Measurements from ENCODE around the gene TMEM183A.

- no peak for TF ChIP-seq ETS1 (IDR thresholded peaks at IDR 0.05)
- TF ChIP-seq, protein P1, sequence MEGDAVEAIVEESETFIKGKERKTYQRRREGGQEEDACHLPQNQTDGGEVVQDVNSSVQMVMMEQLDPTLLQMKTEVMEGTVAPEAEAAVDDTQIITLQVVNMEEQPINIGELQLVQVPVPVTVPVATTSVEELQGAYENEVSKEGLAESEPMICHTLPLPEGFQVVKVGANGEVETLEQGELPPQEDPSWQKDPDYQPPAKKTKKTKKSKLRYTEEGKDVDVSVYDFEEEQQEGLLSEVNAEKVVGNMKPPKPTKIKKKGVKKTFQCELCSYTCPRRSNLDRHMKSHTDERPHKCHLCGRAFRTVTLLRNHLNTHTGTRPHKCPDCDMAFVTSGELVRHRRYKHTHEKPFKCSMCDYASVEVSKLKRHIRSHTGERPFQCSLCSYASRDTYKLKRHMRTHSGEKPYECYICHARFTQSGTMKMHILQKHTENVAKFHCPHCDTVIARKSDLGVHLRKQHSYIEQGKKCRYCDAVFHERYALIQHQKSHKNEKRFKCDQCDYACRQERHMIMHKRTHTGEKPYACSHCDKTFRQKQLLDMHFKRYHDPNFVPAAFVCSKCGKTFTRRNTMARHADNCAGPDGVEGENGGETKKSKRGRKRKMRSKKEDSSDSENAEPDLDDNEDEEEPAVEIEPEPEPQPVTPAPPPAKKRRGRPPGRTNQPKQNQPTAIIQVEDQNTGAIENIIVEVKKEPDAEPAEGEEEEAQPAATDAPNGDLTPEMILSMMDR (conservative IDR thresholded peaks at IDR 0.05; ENCODE audit: low read depth in 2 of 2) = no peak
- TF ChIP-seq, protein P2, sequence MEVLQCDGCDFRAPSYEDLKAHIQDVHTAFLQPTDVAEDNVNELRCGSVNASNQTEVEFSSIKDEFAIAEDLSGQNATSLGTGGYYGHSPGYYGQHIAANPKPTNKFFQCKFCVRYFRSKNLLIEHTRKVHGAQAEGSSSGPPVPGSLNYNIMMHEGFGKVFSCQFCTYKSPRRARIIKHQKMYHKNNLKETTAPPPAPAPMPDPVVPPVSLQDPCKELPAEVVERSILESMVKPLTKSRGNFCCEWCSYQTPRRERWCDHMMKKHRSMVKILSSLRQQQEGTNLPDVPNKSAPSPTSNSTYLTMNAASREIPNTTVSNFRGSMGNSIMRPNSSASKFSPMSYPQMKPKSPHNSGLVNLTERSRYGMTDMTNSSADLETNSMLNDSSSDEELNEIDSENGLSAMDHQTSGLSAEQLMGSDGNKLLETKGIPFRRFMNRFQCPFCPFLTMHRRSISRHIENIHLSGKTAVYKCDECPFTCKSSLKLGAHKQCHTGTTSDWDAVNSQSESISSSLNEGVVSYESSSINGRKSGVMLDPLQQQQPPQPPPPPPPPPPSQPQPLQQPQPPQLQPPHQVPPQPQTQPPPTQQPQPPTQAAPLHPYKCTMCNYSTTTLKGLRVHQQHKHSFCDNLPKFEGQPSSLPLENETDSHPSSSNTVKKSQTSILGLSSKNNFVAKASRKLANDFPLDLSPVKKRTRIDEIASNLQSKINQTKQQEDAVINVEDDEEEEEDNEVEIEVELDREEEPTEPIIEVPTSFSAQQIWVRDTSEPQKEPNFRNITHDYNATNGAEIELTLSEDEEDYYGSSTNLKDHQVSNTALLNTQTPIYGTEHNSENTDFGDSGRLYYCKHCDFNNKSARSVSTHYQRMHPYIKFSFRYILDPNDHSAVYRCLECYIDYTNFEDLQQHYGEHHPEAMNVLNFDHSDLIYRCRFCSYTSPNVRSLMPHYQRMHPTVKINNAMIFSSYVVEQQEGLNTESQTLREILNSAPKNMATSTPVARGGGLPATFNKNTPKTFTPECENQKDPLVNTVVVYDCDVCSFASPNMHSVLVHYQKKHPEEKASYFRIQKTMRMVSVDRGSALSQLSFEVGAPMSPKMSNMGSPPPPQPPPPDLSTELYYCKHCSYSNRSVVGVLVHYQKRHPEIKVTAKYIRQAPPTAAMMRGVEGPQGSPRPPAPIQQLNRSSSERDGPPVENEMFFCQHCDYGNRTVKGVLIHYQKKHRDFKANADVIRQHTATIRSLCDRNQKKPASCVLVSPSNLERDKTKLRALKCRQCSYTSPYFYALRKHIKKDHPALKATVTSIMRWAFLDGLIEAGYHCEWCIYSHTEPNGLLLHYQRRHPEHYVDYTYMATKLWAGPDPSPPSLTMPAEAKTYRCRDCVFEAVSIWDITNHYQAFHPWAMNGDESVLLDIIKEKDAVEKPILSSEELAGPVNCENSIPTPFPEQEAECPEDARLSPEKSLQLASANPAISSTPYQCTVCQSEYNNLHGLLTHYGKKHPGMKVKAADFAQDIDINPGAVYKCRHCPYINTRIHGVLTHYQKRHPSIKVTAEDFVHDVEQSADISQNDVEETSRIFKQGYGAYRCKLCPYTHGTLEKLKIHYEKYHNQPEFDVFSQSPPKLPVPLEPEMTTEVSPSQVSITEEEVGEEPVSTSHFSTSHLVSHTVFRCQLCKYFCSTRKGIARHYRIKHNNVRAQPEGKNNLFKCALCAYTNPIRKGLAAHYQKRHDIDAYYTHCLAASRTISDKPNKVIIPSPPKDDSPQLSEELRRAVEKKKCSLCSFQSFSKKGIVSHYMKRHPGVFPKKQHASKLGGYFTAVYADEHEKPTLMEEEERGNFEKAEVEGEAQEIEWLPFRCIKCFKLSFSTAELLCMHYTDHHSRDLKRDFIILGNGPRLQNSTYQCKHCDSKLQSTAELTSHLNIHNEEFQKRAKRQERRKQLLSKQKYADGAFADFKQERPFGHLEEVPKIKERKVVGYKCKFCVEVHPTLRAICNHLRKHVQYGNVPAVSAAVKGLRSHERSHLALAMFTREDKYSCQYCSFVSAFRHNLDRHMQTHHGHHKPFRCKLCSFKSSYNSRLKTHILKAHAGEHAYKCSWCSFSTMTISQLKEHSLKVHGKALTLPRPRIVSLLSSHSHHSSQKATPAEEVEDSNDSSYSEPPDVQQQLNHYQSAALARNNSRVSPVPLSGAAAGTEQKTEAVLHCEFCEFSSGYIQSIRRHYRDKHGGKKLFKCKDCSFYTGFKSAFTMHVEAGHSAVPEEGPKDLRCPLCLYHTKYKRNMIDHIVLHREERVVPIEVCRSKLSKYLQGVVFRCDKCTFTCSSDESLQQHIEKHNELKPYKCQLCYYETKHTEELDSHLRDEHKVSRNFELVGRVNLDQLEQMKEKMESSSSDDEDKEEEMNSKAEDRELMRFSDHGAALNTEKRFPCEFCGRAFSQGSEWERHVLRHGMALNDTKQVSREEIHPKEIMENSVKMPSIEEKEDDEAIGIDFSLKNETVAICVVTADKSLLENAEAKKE (CRISPR knock-in tag; IDR thresholded peaks at IDR 0.05) = no peak
- no peak for TF ChIP-seq POLR2AphosphoS5 (IDR thresholded peaks at IDR 0.05; ENCODE audit: low read depth)
- TF ChIP-seq EZH2 (IDR thresholded peaks at IDR 0.05; ENCODE audit: low read depth, unreplicated experiment) = no peak
- TF ChIP-seq EZH2phosphoT487 (IDR thresholded peaks at IDR 0.05; ENCODE audit: unreplicated experiment) = no peak
- TF ChIP-seq ZNF331 (CRISPR knock-in tag; IDR thresholded peaks at IDR 0.05; ENCODE audit: low read depth) = no peak
- no peak for TF ChIP-seq NANOG (IDR thresholded peaks at IDR 0.05; ENCODE audit: borderline replicate concordance)
- TF ChIP-seq, protein P3, sequence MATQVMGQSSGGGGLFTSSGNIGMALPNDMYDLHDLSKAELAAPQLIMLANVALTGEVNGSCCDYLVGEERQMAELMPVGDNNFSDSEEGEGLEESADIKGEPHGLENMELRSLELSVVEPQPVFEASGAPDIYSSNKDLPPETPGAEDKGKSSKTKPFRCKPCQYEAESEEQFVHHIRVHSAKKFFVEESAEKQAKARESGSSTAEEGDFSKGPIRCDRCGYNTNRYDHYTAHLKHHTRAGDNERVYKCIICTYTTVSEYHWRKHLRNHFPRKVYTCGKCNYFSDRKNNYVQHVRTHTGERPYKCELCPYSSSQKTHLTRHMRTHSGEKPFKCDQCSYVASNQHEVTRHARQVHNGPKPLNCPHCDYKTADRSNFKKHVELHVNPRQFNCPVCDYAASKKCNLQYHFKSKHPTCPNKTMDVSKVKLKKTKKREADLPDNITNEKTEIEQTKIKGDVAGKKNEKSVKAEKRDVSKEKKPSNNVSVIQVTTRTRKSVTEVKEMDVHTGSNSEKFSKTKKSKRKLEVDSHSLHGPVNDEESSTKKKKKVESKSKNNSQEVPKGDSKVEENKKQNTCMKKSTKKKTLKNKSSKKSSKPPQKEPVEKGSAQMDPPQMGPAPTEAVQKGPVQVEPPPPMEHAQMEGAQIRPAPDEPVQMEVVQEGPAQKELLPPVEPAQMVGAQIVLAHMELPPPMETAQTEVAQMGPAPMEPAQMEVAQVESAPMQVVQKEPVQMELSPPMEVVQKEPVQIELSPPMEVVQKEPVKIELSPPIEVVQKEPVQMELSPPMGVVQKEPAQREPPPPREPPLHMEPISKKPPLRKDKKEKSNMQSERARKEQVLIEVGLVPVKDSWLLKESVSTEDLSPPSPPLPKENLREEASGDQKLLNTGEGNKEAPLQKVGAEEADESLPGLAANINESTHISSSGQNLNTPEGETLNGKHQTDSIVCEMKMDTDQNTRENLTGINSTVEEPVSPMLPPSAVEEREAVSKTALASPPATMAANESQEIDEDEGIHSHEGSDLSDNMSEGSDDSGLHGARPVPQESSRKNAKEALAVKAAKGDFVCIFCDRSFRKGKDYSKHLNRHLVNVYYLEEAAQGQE (IDR thresholded peaks at IDR 0.05; ENCODE audit: unreplicated experiment) = no peak
- no peak for TF ChIP-seq JUNB (IDR thresholded peaks at IDR 0.05; ENCODE audit: unreplicated experiment)
- TF ChIP-seq ZNF114 (CRISPR knock-in tag; IDR thresholded peaks at IDR 0.05) = no peak
- no peak for TF ChIP-seq CREB1 (CRISPR knock-in tag; IDR thresholded peaks at IDR 0.05; ENCODE audit: low read depth)
These were observed 31.1 kb downstream of the TMEM183A start for GRCh38 chr1:203038217-203038741.
